K562 (cell line): ENCODE data around the gene CELA3B. TPM values are rescaled to one million over a fixed set of nuclear protein-coding genes. Genes with fewer than 3 reads are reported as not detected.

Experiments
- CHD7 ChIP-seq: fragments of 200-600 bp; sonication (generic); IDR thresholded peaks from one replicate; pipeline ENCODE4 v1.6.1; 2012; ENCODE audit warnings: mild to moderate bottlenecking, low read depth, low read length, inconsistent platforms
- GMEB1 ChIP-seq: fragments of 250-450 bp; sonication (Bioruptor Pico); IDR thresholded peaks from 2 replicates; pipeline ENCODE4 v1.4.0; 2020; ENCODE audit warnings: mild to moderate bottlenecking
- HMGN3 ChIP-seq: IDR thresholded peaks from 2 replicates; pipeline ENCODE4 v1.6.1; 2011; ENCODE audit warnings: borderline replicate concordance, low read depth, mild to moderate bottlenecking, mixed read lengths, low read length; ENCODE audit not compliant: insufficient read length; ENCODE audit errors: extremely low read depth
- KLF6 ChIP-seq: fragments of 250-450 bp; sonication (Bioruptor Pico); IDR thresholded peaks from 2 replicates; pipeline ENCODE4 v1.4.0; 2020; ENCODE audit warnings: mild to moderate bottlenecking, moderate library complexity, borderline replicate concordance
- L3MBTL2 ChIP-seq: fragments of 450-650 bp; IDR thresholded peaks from 2 replicates; pipeline ENCODE4 v1.6.1; 2016; ENCODE audit warnings: mild to moderate bottlenecking, moderate library complexity
- NCOR1 ChIP-seq: fragments of 450-650 bp; IDR thresholded peaks from 2 replicates; pipeline ENCODE4 v1.6.1; 2016; ENCODE audit warnings: mild to moderate bottlenecking, moderate library complexity
- NR2C2 ChIP-seq, 2 experiments: fragments of 200-800 bp in 1 of 2; sonication (Bioruptor generic) in 1 of 2; sonication (generic) in 1 of 2; formaldehyde crosslinking in 1 of 2; IDR thresholded peaks; 2 replicates each; pipeline versions ENCODE4 v1.6.1 to v1.8.0; 2016 to 2022; ENCODE audit warnings: mild to moderate bottlenecking in 1 of 2, missing compliant biosample characterization in 1 of 2, missing genetic modification characterization in 1 of 2, missing genetic modification reagents in 1 of 2
- RBM34 ChIP-seq: fragments of 200-400 bp; formaldehyde crosslinking; IDR thresholded peaks from 2 replicates; pipeline ENCODE4 v1.6.1; 2018; ENCODE audit warnings: low read length, borderline replicate concordance; ENCODE audit not compliant: insufficient read depth
- SMAD1 ChIP-seq: fragments of 150-350 bp; IDR thresholded peaks from 2 replicates; pipeline ENCODE4 v1.6.1; 2014; ENCODE audit warnings: low read length, low read depth; ENCODE audit not compliant: partially characterized antibody
- TCF7 ChIP-seq: sonication (generic); IDR thresholded peaks from 2 replicates; pipeline ENCODE4 v1.6.1; 2016; ENCODE audit warnings: antibody characterized with exemption, borderline replicate concordance
- ZNF143 ChIP-seq: sonication (generic); formaldehyde crosslinking; IDR thresholded peaks from 2 replicates; pipeline ENCODE4 v1.9.0; 2022; ENCODE audit warnings: mild to moderate bottlenecking, missing genetic modification reagents
- ZNF280A ChIP-seq: fragments of 450-650 bp; IDR thresholded peaks from 2 replicates; pipeline ENCODE4 v1.6.1; 2018; ENCODE audit warnings: mild to moderate bottlenecking, low read depth; ENCODE audit not compliant: partially characterized antibody
- polyA plus RNA-seq, 8 experiments: library from polyadenylated mRNA; depleted of rRNA in 4 of 8; stranded (reverse) in 5 of 8; unstranded in 3 of 8; fragments of >200 nt; fragmentation: Nextera tagmentation in 2 of 8; fragmentation: Illumina TruSeq in 1 of 8; extraction: Ambion mirVana in 2 of 8; extraction: Trizol in 1 of 8; gene quantifications; 2 replicates each; pipeline versions ENCODE4 v1.2.1 to v1.2.3, GENCODE V29; 2011 to 2014; ENCODE audit warnings: inconsistent platforms in 1 of 8, missing spikeins in 1 of 8
- total RNA-seq, 7 experiments: library from RNA; depleted of rRNA in 6 of 7; stranded (reverse); fragments of >200 nt in 6 of 7; fragmentation: Illumina TruSeq in 2 of 7; extraction: Trizol in 2 of 7; gene quantifications; 2 replicates each; pipeline versions ENCODE4 v1.2.1 to v1.2.3, GENCODE V29; 2011 to 2021; ENCODE audit warnings: low replicate concordance in 1 of 7

The CELA3B gene
- total and polyA plus RNA-seq, 9 of the 15 experiments (the other 6 are each of a cell fraction or from before 2014, with no cell fraction given) = 3.1 TPM; not detected in 8

DNA sequence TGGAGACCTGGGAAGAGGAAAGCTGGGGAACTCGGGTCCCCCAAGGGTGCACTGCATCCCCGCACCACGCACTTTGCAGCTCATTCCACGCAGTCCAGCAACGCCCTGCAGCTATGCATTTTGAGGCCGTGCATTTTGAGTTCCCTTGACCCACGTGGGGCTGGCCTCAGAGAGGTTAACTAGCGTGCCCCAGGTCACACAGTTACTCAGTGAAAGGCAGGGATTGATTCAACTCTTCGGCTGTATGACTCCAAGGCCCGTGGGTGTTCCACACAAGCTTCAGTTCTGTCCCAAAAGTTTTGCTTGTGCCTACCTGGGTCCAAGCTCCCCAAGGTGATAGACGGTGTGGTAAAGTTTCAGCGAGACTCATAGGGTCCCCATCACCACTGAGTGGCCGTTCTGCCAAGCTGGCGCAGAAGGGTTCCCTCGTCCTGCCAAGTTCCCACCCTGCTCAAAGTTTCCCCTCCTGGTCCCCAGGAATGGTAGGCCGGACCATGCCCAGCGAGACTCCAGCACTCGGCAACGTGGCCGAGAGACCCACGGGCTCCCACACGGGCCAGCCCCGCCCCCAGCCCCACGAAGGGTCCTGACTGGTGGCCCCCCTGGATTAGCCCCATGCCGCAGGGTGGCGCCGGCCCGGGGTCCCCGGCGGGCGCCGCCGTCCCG is 40.3 kb upstream of the CELA3B start (continued):
- TF ChIP-seq GMEB1 (CRISPR knock-in tag) (no peak), RBM34 (no peak), TCF7 (no peak), HMGN3 (no peak), KLF6 (no peak), SMAD1 (no peak), NR2C2 (CRISPR knock-in tag; IDR thresholded peaks at IDR 0.05) (0 out of 2 replicates have a peak, but pooled peaks have one; percentile 52), NR2C2 (tag; IDR thresholded peaks at IDR 0.05) (0 out of 2 replicates have a peak, but pooled peaks have one; percentile 24), ZNF143 (no peak), ZNF280A (no peak), NCOR1 (no peak), CHD7 (no peak), L3MBTL2 (0 out of 2 replicates have a peak, but pooled peaks have one; percentile 31)
